Activated CD4-positive, CD25-positive, alpha-beta regulatory T cell treated with anti-CD3 and anti-CD28 coated beads, Interleukin-2, amount 50 U/mL, for 16 hours (primary cell): ENCODE results near the gene CCR5AS.
A peak's percentile ranks its signal among the peaks of the same experiment; 100 is the strongest.

Source experiments
- DNase-seq: peaks from one replicate; pipeline ENCODE4 v3.0.0-alpha.2; 2020; ENCODE audit warnings: low read depth, low spot score

The CCR5AS gene

GRCh38 chr3:46380471-46381221, 26.2 kb downstream of the CCR5AS start:
- DNase-seq, result no peak

GRCh38 chr3:46378426-46378942, 28.4 kb downstream of the CCR5AS start:
- DNase-seq, result peak; percentile 46

GRCh38 chr3:46375814-46376213, 31.1 kb downstream of the CCR5AS start:
- no peak for DNase-seq

- DNase-seq, result no peak
Measured at GRCh38 chr3:46375218-46375617, 31.6 kb downstream of the CCR5AS start.

GRCh38 chr3:46374755-46375154, 32.1 kb downstream of the CCR5AS start:
- DNase-seq, result no peak

GRCh38 chr3:46372492-46373359, 34.1 kb downstream of the CCR5AS start:
- DNase-seq, result no peak

GRCh38 chr3:46371519-46372340, 35.1 kb downstream of the CCR5AS start:
- DNase-seq, result no peak

GRCh38 chr3:46370839-46371518, 35.9 kb downstream of the CCR5AS start, which contains the start of gene CCR5:
Gene CCR5 (plus strand): TSS chr3:46370946. CDS start chr3:46372903, 1,957 bp downstream.
- peak; percentile 18 for DNase-seq

- DNase-seq, result no peak
Measured at GRCh38 chr3:46369675-46370132, 37.2 kb downstream of the CCR5AS start.

- no peak for DNase-seq
Measured at GRCh38 chr3:46369151-46369550, 37.7 kb downstream of the CCR5AS start.

- DNase-seq, result peak; percentile 40
Measured at GRCh38 chr3:46368569-46368968, 38.3 kb downstream of the CCR5AS start.

GRCh38 chr3:46367811-46368210, 39.1 kb downstream of the CCR5AS start:
- no peak for DNase-seq

GRCh38 chr3:46365737-46366524, 40.9 kb downstream of the CCR5AS start:
- no peak for DNase-seq

- DNase-seq, result no peak
Measured at GRCh38 chr3:46365041-46365440, 41.8 kb downstream of the CCR5AS start.

GRCh38 chr3:46361408-46362283, 45.2 kb downstream of the CCR5AS start:
- DNase-seq, result no peak

- DNase-seq, result no peak
Measured at GRCh38 chr3:46360907-46361306, 46.0 kb downstream of the CCR5AS start.

GRCh38 chr3:46359733-46360493, 47.0 kb downstream of the CCR5AS start:
- DNase-seq, result no peak

GRCh38 chr3:46358466-46358865, 48.4 kb downstream of the CCR5AS start:
- DNase-seq, result no peak
